GM19324 (cell line): Measurements from ENCODE around the gene POU2F3.

Source experiments
- ATAC-seq: cut with Tn5 transposase; IDR thresholded peaks from one replicate; pipeline ENCODE4 v1.9.1; 2021; ENCODE audit warnings: mild to moderate bottlenecking, moderate library complexity; ENCODE audit not compliant: unreplicated experiment, low FRiP score

POU2F3 gene

DNA sequence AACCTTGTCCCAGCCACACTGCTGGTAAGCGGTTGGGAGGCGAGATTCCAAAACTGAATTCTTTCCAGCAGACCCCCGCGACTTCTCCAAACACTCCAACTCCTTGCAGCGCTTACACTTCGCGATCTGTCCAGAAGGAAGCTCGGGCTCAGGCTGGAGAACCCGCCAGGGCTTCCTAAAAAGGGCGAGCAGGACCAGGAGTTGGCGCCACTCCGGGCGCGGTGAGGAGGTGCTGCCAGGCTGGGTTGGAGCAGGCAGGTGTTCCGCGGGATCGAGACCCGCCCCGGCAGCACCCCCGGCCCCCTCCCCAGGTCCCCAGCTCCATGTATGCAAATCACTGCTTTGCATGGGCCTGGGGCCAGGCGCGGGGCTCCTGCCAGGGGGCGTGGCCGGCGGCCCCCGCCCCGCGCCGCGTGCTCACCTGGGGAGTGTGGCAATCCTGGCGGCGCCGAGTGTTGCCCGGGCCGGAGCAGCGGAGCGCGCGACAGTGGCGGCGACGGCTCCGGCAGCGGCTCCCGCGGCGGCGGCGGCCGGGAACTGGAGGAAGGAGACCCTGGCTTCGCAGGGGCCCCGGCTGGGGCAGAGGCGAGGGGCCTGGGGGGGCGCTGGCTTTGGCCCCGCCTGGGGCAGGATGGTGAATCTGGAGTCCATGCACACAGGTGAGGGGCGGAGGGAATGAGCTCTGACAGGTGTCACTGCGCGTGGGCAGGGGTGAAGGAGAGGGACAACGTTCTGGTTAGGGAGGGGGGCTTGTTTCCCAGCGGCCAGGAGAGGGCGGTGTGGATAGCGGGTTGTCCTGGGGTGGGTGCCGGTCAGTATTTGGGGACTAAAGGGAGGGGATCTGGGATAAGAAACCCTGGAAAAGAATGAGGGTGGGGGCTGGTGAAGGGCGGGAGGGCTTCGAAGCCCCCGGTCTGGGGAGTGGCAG, at the start of gene POU2F3:
Gene POU2F3 (plus strand): TSS at position 428 of the 928 bp plus-strand sequence. CDS start 204 bp downstream, at position 632.
- no peak for ATAC-seq

DNA sequence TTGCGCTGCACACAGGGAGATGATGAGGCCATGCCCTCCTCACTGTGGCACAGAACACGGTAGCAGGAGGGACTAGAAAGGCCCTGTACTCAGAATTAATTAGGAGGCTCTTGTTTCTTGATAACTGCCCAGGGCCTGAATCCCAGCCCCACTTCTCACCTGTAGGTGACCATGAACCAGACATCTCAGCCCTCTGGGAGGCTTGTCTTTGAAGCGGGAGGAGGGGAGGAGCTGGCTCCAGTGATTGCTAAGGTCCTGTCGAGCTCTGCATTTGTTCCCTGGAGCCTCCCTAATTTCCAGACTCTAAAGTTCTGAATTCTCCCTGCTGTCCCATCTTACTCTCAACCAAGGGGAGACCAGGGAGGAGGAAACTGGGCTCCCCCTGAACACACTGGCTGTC, 48.9 kb upstream of the POU2F3 start:
- no peak for ATAC-seq

DNA sequence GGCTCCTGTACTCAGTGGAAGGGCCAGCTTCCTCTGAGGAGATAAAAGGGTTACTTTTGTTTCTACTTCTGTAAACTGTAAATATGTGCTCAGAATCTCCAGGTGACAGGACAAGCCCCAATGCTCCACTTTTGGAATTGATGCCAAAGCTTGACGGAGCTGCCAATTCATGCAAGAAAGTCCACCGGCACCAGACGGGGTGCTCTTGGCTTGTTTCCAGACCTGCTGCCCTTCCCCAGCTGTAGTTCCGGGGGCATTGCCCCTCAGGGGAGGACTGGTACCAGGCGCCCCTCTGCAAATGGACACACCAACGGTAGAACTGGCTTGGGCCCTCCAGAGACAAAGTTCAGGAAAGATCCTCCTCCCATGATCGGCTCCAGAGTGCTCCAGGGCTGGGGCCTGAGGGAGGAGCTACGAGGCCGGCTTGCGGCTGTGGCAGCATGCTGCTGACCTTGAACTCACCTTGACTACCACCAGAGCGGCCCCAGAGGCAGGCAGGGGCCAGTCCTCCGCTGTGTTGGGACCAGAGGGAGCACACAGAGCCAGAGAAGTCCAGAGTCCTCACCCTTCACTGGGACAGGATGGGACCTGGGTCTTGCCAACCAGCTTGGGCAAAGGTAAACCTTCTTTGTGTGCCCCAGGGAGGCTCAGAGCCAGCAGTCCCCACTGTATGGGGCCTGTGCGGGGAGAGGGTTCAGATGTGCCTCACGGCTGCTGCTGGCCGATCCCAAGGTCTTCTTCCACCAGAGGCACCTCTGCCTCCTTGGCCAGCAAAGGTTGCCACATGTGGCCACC, 46.9 kb upstream of the POU2F3 start:
- ATAC-seq, result no peak

DNA sequence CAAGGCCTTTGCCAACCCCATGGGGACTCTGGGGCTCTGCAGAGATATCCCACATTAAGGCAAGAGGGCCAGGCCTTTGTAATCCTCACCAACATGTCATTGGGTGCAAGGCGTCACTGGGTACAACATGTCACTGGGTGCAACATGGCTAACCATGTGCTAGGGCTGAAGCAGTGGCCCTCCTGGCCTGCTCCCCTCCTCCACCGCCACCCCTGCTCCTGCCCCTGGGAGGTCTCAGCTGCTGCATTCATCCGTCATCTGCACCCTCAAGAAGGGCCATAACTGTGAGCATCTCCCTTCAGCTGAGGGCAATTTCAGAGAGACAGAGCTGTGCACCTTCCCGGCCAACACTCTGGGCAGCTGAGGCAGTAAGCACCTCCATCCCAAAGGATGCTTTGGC, 45.8 kb upstream of the POU2F3 start:
- no peak for ATAC-seq

DNA sequence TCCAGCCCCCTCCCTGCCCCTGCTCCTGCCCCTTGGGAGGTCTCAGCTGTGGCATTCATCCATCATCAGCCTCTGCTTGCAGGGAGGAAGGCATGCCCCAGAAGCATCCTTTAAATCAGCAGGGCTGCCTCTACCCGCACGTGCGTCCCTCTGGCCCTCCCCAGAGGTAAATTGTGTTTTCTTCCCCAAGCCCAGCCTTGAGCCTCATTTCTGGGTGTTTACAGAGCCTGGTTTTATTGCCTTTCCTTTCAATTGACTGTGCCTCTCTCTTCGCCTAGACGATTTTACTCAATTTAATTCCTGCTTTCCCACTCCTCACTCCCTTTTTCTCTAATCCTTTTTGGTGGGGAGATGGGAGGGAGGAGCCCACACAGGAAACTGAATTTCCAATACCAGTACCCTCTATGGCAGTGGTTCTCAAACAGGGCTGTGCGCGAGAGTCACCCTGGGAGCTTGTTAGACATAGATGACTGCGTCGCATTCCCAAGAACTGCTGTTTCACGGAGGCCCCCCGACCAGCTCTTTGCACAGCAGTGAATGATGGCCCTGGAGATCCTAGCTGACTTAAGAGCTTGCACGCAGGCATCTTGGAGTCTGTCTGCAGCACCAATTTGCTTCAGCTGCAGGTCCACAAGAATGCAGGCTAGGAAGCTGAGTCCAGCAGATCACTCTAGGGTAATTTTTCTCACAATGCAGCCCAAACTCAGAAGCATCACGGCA, 44.2 kb upstream of the POU2F3 start:
- no peak for ATAC-seq

DNA sequence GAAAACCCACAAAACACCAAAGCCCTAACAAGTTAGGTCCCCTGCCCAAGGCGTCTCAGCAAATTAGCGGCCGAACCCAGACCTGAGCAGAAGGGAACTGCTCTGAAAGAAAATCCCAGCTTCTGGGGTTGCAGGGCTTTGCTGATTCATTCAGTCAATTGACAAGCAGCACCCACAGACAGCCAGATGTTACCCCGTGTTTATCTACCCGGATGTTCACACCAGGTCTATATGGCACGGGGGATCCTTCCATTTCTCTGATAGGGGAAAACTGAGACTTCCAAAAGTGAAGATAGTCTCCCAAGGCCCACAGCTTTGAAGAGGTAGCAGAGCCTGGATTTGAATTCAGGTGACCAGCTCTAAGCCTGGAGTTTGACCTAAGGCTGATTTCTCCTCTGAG, 43.1 kb upstream of the POU2F3 start:
- ATAC-seq, result no peak

DNA sequence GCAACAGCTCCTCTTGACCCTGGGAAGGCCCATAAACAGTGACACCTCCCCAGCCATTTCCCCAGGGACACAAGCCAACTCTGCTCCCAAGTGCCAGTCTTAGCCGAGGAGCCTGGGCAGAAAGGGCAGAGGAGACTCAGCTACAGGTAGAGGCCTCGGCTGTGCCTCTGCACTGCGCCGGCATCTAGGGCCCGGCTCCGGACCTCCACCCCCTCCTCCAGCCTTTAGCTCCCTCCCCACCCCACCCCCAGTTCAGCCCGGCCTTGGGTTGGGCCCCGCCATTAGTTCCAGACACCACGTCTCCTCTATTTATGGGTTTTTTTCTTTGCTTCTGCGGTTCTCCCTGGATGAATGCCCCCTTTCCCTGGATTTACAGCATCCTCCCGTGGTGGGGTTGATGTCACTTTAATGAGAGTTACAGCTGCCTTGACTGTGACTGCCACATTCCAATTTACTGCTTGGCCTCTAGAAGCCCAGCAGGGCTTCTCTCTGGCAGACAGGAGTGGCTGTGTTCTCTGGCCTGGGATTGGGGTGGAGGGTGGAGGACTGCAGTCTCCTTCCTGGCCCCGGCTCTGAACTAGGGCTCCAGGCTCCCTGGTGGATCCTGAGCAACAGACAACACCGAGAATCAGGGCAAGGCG, 42.6 kb upstream of the POU2F3 start:
- ATAC-seq, result no peak

DNA sequence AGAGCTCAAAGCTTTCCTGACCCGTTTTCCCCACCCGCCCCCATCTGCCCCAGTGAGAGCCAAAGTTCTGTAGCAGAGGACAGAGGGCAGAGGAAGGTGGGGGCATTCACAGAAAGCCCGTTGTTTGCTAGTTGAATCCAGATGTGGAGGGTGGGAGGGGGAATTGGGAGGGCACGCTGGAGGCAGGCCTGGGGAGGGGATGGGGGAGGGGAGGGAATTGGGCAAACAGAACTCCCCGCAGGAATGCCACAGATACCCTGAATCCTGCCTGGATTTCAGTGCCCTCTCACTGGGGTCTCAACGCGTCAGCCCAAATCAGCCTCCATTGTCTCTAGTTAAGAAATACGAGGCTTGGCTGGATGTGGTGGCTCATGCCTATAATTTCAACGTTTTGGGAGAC, 42.0 kb upstream of the POU2F3 start:
- no peak for ATAC-seq

DNA sequence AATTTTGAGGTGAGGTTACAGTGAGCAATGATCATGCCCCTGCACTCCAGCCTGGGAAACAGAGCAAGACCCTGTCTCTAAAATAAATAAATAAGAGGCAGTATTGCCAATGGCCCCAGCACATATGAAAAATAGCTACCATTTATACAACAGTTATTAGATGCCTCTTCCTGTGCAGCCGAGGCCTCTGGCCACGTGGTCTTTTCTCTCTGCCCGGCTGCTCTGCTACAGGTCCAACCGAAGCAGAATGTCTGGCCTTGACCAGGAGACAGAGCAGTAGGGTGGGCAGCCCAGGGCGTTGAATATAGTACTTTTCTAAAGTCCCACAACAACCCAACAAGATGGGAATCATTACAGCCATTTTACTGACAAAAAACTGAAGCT, 41.5 kb upstream of the POU2F3 start:
- ATAC-seq, result no peak

DNA sequence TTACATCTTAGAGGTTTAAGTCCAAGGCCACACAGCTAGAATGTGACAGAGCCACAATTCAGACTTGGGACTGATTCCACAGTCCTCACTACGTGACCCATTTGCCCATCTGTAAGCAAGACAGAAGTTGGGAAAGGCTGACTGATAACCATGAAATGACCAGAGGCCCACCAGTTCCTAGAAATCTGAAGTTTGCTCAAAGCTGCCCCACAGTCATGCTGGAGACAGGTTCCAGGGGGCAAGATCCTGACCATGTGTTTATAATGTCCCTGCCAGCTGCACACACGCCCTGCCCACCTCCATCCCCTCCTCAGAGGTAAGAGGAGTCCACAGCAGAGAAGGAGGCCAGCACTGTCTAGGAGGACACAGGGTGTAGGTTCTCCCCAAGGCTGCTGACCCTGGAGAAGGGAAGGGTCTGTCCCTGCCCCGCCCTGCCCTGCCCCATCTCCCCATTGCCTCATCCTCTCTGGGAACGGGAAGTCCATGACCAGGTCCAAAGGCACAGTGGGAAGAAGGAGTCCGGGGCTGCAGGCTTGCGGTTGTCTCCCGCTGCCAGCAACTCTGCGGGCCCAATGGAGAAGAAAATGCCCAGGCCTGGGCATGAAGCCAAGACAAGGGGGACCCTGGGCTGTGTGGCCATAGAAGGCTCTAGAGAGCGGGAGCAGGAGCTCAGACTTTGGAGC, 41.0 kb upstream of the POU2F3 start:
- ATAC-seq, result no peak

DNA sequence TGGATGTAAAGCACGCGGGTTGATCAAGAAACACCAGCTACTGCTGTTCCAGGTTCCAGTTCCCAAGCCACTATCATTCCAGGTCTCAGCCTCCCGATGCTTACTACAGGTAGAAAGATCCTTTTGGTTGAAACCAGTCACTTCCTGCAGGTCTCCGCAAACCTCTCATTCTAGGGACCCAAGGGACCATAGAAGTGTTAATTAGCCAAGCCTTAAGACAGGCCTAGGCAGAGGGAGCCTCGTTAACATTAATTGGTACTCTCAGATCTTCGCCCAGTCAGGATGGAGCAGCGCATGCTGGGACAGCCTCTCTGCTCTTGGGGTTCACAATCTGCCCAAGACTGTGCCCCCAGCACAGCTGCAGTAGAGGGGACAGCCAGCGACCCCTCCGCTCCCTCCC, 40.3 kb upstream of the POU2F3 start:
- no peak for ATAC-seq

DNA sequence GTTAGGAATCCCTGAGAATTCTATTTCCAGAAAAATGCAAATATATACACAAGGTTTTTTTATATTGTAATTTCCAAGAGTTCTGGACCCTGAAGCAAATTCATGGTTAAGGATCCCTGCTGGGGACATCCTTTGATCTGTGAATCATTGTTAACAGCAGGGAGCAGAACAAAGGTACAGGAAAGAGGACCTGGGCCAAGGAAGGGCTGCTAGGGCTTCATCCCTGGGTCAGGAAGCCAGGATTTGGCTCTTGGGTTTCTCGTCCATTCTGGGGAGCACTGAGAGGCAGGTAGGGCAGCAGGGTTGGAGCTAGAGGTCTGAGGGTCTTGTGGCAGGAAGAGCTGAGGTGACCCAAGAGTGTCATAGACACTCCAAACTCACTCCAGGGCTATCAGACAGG, 39.3 kb upstream of the POU2F3 start:
- no peak for ATAC-seq

DNA sequence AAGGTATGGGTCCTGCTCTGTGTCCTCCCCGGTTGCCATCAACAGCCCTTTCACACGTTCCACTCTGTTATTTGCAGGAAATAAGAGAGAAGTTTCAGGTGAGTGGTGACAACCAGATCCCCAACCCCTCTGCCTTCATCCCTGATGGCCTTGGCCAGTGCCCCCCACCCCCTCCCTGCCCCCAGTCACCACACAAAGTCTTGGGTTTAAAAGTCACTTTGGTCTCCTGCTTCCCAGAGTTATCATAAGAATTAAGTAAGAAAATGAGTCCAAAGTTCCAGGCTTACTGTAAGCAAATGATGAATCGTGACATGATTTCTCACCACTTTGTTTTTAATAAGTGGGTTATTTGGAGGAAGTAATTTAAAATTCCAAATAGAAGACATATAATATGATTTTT, 38.3 kb upstream of the POU2F3 start:
- no peak for ATAC-seq

DNA sequence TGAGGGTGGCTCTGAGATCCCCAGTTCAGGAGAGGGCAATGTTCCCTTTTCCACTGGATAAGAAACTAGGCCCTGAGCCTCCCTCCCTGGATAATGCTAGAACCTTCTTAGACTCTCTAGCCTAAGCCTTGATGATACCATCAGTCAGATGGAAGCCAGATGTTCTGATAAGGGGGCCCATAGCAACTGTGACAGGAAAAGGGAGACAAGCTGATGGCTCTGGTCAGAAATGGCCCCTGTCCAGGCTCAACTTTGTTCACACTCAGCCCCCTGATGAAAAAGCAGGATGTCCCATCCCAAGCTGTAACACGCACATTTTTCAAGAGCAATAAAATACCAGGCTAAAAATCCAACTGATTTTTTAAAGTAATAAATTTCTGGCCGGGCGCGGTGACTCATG, 36.3 kb upstream of the POU2F3 start:
- ATAC-seq, result no peak

DNA sequence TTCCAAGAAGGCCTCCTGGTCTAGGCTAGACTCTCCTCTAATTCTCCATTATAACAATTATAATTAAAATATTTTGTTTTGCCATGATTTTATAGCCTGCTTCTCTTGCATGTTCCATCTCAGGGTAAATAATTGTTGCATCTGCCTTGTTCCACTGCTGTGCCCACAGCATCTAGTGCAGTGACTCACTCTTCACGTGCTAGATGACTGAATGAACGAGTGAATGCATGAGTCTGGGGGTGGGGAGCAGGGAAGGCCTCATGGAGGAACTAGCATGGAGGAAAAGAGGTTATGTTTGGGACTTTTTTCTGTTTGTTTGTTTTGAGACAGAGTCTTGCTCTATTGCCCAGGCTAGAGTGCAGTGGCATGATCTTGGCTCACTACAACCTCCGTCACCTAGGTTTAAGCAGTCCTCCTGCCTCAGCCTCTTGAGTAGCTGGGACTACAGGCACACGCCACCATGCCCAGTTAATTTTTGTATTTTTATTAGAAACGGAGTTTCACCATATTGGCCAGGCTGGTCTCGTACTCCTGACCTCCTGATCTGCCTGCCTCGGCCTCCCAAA, 34.3 kb upstream of the POU2F3 start:
- no peak for ATAC-seq

DNA sequence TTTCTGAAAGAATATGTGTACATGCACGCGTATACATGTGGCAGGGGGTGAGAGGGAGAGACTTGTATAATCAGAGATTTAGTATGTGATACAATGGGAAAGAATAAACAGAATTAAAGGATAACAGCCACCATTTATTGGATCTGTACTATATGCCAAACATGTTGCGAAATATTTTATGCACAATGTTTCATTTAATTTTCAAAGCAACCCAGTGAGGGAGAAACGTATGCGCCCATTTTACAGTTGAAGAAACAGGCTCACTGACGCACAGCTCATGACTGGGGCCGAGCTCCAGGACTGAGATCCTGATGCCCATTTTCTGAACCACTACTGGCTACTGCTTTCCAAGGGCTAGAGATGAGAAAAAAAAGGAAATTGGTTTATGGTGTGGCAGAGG, 32.4 kb upstream of the POU2F3 start:
- no peak for ATAC-seq

DNA sequence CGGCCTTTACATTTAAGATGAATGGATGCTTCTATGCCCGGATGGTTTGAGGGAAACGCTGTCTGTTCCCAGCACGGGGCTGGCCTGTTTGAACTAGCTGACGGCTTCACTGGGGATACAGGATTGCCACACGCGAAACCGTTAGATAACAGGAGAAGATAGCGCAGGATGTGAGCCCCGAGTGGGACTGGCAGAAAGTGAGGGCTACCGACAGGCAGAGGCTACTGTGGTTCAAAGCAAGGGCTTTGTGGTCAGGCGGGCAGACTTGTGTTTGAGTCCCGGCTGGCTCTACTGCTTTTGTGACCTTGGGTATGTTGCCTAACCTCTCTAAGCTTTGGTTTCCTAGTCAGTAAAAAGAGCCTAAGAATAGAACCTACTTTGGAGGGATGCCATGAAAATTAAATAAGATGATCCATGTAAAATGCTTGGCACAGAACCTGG, 31.9 kb upstream of the POU2F3 start:
- ATAC-seq, result no peak

DNA sequence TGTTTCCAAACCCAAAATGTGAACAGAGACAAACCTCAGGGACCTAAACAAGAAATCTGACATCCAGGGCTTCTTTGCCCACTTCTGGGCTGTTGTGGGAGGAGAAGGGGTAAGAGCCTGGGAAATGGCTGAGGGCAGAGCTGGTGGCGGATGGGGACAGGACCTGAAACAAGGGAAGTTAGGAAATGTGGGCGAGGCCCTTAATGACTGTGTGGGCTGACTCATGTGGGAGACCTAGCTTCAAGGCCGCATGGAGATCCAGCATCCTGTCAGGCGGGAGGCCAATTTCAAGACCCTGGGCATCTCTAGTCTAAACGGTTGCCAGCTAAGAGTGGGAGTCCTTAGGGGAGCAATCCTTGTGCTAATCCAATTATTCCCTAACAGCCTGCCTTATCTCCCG, 31.2 kb upstream of the POU2F3 start:
- ATAC-seq, result no peak

DNA sequence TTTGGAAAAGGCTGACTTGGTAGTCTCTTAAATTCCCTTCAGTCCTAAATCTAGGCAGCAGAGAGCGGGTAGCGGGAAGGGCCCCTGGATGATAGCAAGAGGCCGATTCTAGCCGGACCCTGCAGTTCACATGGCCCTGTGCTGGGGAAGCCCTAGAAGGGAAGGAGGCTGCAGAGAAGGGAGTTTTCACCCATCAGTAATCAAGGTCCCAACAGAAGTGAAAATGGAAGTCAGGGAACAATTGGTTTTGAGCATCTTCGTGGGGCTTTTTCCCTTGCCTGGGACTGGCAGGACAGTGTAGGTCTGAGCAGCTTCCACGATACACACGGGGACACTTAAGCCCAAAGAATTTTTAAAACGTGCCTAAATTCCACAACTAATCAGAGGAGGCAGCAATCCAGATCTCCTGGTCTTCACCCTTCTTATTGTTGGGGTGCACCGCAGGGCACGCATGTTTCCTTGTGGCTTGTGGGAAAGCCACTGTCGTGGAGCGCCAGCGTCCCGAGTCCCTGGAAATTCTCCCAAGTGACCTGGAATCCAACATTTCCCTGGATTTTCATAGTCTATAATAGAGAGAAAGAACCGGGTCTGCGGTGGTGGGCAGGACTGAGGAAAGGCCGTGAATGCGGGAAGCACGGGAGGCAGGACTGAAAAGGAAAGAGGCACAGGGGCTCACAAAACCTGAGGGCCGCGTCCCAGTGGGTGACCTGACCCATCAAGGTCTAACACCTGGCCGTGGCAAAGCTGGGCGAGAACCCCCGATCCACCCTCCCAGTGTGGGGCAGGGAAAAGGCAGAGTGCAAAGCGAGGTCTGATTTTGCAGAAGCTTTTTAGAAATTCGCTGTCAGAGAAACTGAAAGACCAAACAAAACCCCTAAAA, 30.0 kb upstream of the POU2F3 start:
- no peak for ATAC-seq
